SK-N-MC (cell line): Measurements from ENCODE around the gene TLCD2.
"Not testable (repeated sequence)": the region's sequence is repeated elsewhere in the genome, so short reads cannot be mapped to it uniquely, and the experiment has no call there.

Experiments used
- DNase-seq: peaks from one replicate; pipeline ENCODE4 v3.0.0-alpha.2; 2011; ENCODE audit warnings: low read depth, low spot score
- H3K27ac ChIP-seq: fragments of 200-600 bp; sonication (generic); 2 replicates; pipeline ENCODE4 v1.5.1; 2016; ENCODE audit warnings: mixed run types
- H3K36me3 ChIP-seq: fragments of 200-600 bp; sonication (generic); 2 replicates; pipeline ENCODE4 v1.6.1; 2017; ENCODE audit warnings: antibody characterized with exemption, low read length, mixed read lengths; ENCODE audit not compliant: insufficient read depth
- H3K4me3 ChIP-seq: fragments of 200-600 bp; sonication (generic); 2 replicates; pipeline ENCODE4 v1.5.1; 2016
- H3K9ac ChIP-seq: fragments of 200-600 bp; sonication (generic); 2 replicates; pipeline ENCODE4 v1.8.0; 2017; ENCODE audit warnings: mixed run types, mixed read lengths; ENCODE audit not compliant: insufficient read length
- H3K9me3 ChIP-seq: fragments of 200-600 bp; sonication (generic); 2 replicates; pipeline ENCODE4 v1.6.1; 2017; ENCODE audit warnings: low read depth, mild to moderate bottlenecking, antibody characterized with exemption, low read length, moderate library complexity, mixed read lengths
- EZH2 ChIP-seq: fragments of 200-600 bp; sonication (generic); IDR thresholded peaks from one replicate; pipeline ENCODE4 v1.6.1; 2017; ENCODE audit warnings: antibody characterized with exemption
- FOXP2 ChIP-seq: optimal IDR thresholded peaks from 2 replicates; pipeline ENCODE3; 2011; ENCODE audit warnings: mild to moderate bottlenecking, moderate library complexity; ENCODE audit not compliant: insufficient read depth; ENCODE audit errors: extremely low read length, control extremely low read depth
- POLR2AphosphoS5 ChIP-seq: IDR thresholded peaks from 2 replicates; pipeline ENCODE4 v1.6.1; 2012; ENCODE audit warnings: mild to moderate bottlenecking, low read depth, low read length, borderline replicate concordance

Gene TLCD2

GRCh38 chr17:1724351-1724868 lies 14.2 kb upstream of the TLCD2 start, which contains the start of gene WDR81:
Gene WDR81 (plus strand): TSS chr17:1724704. CDS start chr17:1724960, 256 bp downstream.
- peak within 1 kb of the TSS; percentile 82 for H3K4me3 ChIP-seq
- H3K9me3 ChIP-seq, result no peaks in the 10 kb centered on the region
- no peak for DNase-seq
- peak within 1 kb of the TSS; percentile 73 for H3K9ac ChIP-seq
- no peak within 1 kb of the TSS for H3K27ac ChIP-seq
- TF ChIP-seq EZH2 (no peak), FOXP2 (no peak), POLR2AphosphoS5 (peak; percentile 29; the same call in 1 of the 2 replicates)
- H3K36me3 ChIP-seq, result no peaks in the 10 kb centered on the region

- H3K4me3 ChIP-seq, DNase-seq, H3K27ac ChIP-seq, H3K9me3 ChIP-seq, H3K36me3 ChIP-seq, H3K9ac ChIP-seq: not testable (repeated sequence)
Observed at GRCh38 chr17:1722022-1722421, 11.8 kb upstream of the TLCD2 start.

- Histone ChIP-seq H3K9ac (no peak overlapping the region), H3K9me3 (no peaks in the 10 kb centered on the region), H3K4me3 (no peak overlapping the region), H3K36me3 (no peaks in the 10 kb centered on the region), H3K27ac (no peak overlapping the region)
- DNase-seq, result no peak
- TF ChIP-seq EZH2 (no peak), FOXP2 (no peak), POLR2AphosphoS5 (no peak)
Observed at GRCh38 chr17:1720856-1721386, 10.7 kb upstream of the TLCD2 start.

- no peaks in the 10 kb centered on the region for H3K36me3 ChIP-seq
- H3K9me3 ChIP-seq, result no peaks in the 10 kb centered on the region
- no peak for DNase-seq
- H3K27ac ChIP-seq, result peak overlapping the region; percentile 36; the same call in 1 of the 2 replicates
- H3K9ac ChIP-seq, result no peak overlapping the region
- no peak overlapping the region for H3K4me3 ChIP-seq
- no peak for TF ChIP-seq FOXP2
- no peak for TF ChIP-seq EZH2
- TF ChIP-seq POLR2AphosphoS5, result no peak
Observed at GRCh38 chr17:1718362-1719165, 8.4 kb upstream of the TLCD2 start.

- peak; percentile 42 for TF ChIP-seq POLR2AphosphoS5
- TF ChIP-seq FOXP2, result no peak
- no peak for TF ChIP-seq EZH2
- Histone ChIP-seq H3K9ac (peak overlapping the region; percentile 89), H3K4me3 (peak overlapping the region; percentile 83)
Observed at GRCh38 chr17:1716912-1717695, 6.9 kb upstream of the TLCD2 start.

GRCh38 chr17:1716076-1716911 lies 6.1 kb upstream of the TLCD2 start:
- Histone ChIP-seq H3K27ac (peak overlapping the region; percentile 99), H3K4me3 (peak overlapping the region; percentile 93), H3K9ac (peak overlapping the region; percentile 89), H3K36me3 (no peaks in the 10 kb centered on the region), H3K9me3 (no peaks in the 10 kb centered on the region)
- TF ChIP-seq FOXP2 (peak; percentile 63), EZH2 (no peak), POLR2AphosphoS5 (peak; percentile 59; the same call in 1 of the 2 replicates)
- peak; percentile 93 for DNase-seq

More at GRCh38 chr17:1716912-1717695, 6.9 kb upstream of the TLCD2 start:
- DNase-seq, result no peak
- Histone ChIP-seq H3K36me3 (no peaks in the 10 kb centered on the region), H3K27ac (peak overlapping the region; percentile 99), H3K9me3 (no peaks in the 10 kb centered on the region)

- TF ChIP-seq FOXP2 (no peak), POLR2AphosphoS5 (no peak), EZH2 (no peak)
- Histone ChIP-seq H3K9ac (peak overlapping the region; percentile 63), H3K36me3 (no peaks in the 10 kb centered on the region), H3K4me3 (peak overlapping the region; percentile 93), H3K27ac (no peak overlapping the region; the same call in 1 of the 2 replicates), H3K9me3 (no peaks in the 10 kb centered on the region)
- no peak for DNase-seq
Observed at GRCh38 chr17:1715803-1716075, 5.6 kb upstream of the TLCD2 start.
